H1 (cell line): ENCODE data around the gene ATXN2. TPM values are rescaled to one million over a fixed set of nuclear protein-coding genes. Genes with fewer than 3 reads are reported as not detected.

Experiments
- CTCF ChIA-PET: fragments of 300-600 bp; sonication (Branson Sonifier 250); formaldehyde crosslinking; loops from one replicate; lab custom pipeline; 2021; ENCODE audit not compliant: partially characterized antibody; lab: Charles Lee
- POLR2A ChIA-PET: fragments of 300-600 bp; sonication (Branson Sonifier 250); formaldehyde crosslinking; loops from one replicate; lab custom pipeline; 2021; ENCODE audit warnings: inconsistent platforms; ENCODE audit not compliant: partially characterized antibody; lab: Charles Lee
- DNase-seq, 2 experiments: peaks; one replicate each; pipeline versions ENCODE4 v3.0.0 to v3.0.0-alpha.2; 2010 to 2022; ENCODE audit warnings: low spot score in 2 of 2, low read depth in 1 of 2, mixed read lengths in 1 of 2
- FAIRE-seq: peaks from 2 replicates; lab custom pipeline; 2011; peaks lifted over from hg19 to GRCh38; lab: Jason Lieb, UNC
- H2AFZ ChIP-seq: 2 replicates; pipeline ENCODE4 v1.8.1; 2012; ENCODE audit warnings: low read length, inconsistent platforms
- H2AK5ac ChIP-seq: 2 replicates; pipeline ENCODE4 v1.6.1; 2013; ENCODE audit warnings: low read depth, low read length
- H2BK120ac ChIP-seq: replicated peaks from 2 replicates; pipeline ENCODE3; 2013; ENCODE audit warnings: low read depth, low read length, inconsistent platforms
- H2BK12ac ChIP-seq: 2 replicates; pipeline ENCODE4 v1.6.1; 2013; ENCODE audit warnings: low read depth, low read length
- H2BK15ac ChIP-seq: 2 replicates; pipeline ENCODE4 v1.6.1; 2013; ENCODE audit warnings: low read length
- H2BK20ac ChIP-seq: 2 replicates; pipeline ENCODE4 v1.6.1; 2013; ENCODE audit warnings: low read length
- H2BK5ac ChIP-seq: 2 replicates; pipeline ENCODE4 v1.6.1; 2013; ENCODE audit warnings: low read depth, low read length
- H3K14ac ChIP-seq: 2 replicates; pipeline ENCODE4 v1.6.1; 2013; ENCODE audit warnings: inconsistent platforms; ENCODE audit not compliant: insufficient read length
- H3K18ac ChIP-seq: 2 replicates; pipeline ENCODE4 v1.6.1; 2013; ENCODE audit warnings: low read length; ENCODE audit errors: extremely low read depth
- H3K23ac ChIP-seq: 2 replicates; pipeline ENCODE4 v1.6.1; 2013; ENCODE audit warnings: inconsistent platforms; ENCODE audit not compliant: insufficient read length
- H3K23me2 ChIP-seq: 2 replicates; pipeline ENCODE4 v1.6.1; 2013; ENCODE audit warnings: low read depth, low read length
- H3K27ac ChIP-seq: 2 replicates; pipeline ENCODE4 v1.6.1; 2011; ENCODE audit warnings: low read depth, low read length, inconsistent platforms
- H3K27me3 ChIP-seq, 4 experiments: replicated peaks in 1 of 4; 1 replicate in 1 of 4; 2 replicates in 3 of 4; pipeline versions ENCODE4 v1.6.1 to v1.8.1; 2011 to 2013; ENCODE audit warnings: low read length in 3 of 4, mild to moderate bottlenecking in 3 of 4, inconsistent platforms in 2 of 4, mixed read lengths in 2 of 4, moderate library complexity in 1 of 4; ENCODE audit not compliant: control insufficient read depth in 3 of 4, insufficient read depth in 3 of 4; ENCODE audit errors: extremely low read depth in 1 of 4
- H3K36me3 ChIP-seq, 4 experiments: 2 replicates each; pipeline versions ENCODE4 v1.6.1 to v1.8.1; 2011 to 2013; ENCODE audit warnings: mild to moderate bottlenecking in 4 of 4, low read length in 3 of 4, moderate library complexity in 2 of 4, control low read depth in 1 of 4, inconsistent platforms in 1 of 4; ENCODE audit not compliant: insufficient read depth in 4 of 4, control insufficient read depth in 2 of 4
- H3K4ac ChIP-seq: replicated peaks from 2 replicates; pipeline ENCODE3; 2013; ENCODE audit warnings: low read length, low read depth, mixed read lengths, inconsistent platforms; ENCODE audit not compliant: insufficient read length
- H3K4me1 ChIP-seq, 4 experiments: replicated peaks in 1 of 4; 1 replicate in 1 of 4; 2 replicates in 3 of 4; pipeline versions ENCODE4 v1.6.1 to v1.8.1; 2011 to 2013; ENCODE audit warnings: low read length in 3 of 4, inconsistent platforms in 2 of 4, mixed read lengths in 1 of 4; ENCODE audit not compliant: insufficient read depth in 4 of 4, control insufficient read depth in 3 of 4
- H3K4me2 ChIP-seq, 2 experiments: 2 replicates each; pipeline versions ENCODE4 v1.6.1 to v1.8.1; 2011 to 2013; ENCODE audit warnings: low read depth in 2 of 2, low read length in 2 of 2, control low read depth in 1 of 2, inconsistent platforms in 1 of 2, mild to moderate bottlenecking in 1 of 2; ENCODE audit not compliant: insufficient read depth in 1 of 2
- H3K4me3 ChIP-seq, 4 experiments: fragments of 200-600, 300-600 bp in 1 of 4; sonication (generic), shearing (Covaris generic), sonication (Bioruptor Twin) in 1 of 4; 2 replicates each; pipeline versions ENCODE4 v1.5.1 to v1.8.1; 2011 to 2016; ENCODE audit warnings: low read length in 4 of 4, low read depth in 3 of 4, control low read depth in 2 of 4, inconsistent platforms in 2 of 4, mild to moderate bottlenecking in 2 of 4, mixed read lengths in 1 of 4, moderate library complexity in 1 of 4; ENCODE audit not compliant: insufficient read depth in 2 of 4; ENCODE audit errors: extremely low read depth in 1 of 4
- H3K56ac ChIP-seq: replicated peaks from 2 replicates; pipeline ENCODE3; 2013; ENCODE audit warnings: low read depth, mild to moderate bottlenecking, mixed read lengths, low read length, inconsistent platforms; ENCODE audit not compliant: insufficient read length
- H3K79me1 ChIP-seq: 2 replicates; pipeline ENCODE4 v1.6.1; 2013; ENCODE audit warnings: low read depth, low read length, control low read depth
- H3K79me2 ChIP-seq, 2 experiments: 2 replicates each; pipeline versions ENCODE4 v1.6.1 to v1.8.1; 2012 to 2013; ENCODE audit warnings: low read length in 2 of 2, mild to moderate bottlenecking in 2 of 2, inconsistent platforms in 1 of 2; ENCODE audit not compliant: insufficient read depth in 2 of 2, control insufficient read depth in 1 of 2
- H3K9ac ChIP-seq, 4 experiments: replicated peaks in 1 of 4; 1 replicate in 1 of 4; 2 replicates in 3 of 4; pipeline versions ENCODE4 v1.6.1 to v1.8.1; 2011 to 2013; ENCODE audit warnings: low read depth in 3 of 4, low read length in 3 of 4, control low read depth in 2 of 4, mild to moderate bottlenecking in 2 of 4, moderate library complexity in 2 of 4, inconsistent platforms in 1 of 4; ENCODE audit errors: extremely low read depth in 1 of 4
- H3K9me3 ChIP-seq, 2 experiments: 2 replicates each; pipeline versions ENCODE4 v1.6.1 to v1.8.1; 2012 to 2013; ENCODE audit warnings: mild to moderate bottlenecking in 2 of 2, moderate library complexity in 2 of 2, control low read depth in 1 of 2, inconsistent platforms in 1 of 2, low read depth in 1 of 2, low read length in 1 of 2, mixed read lengths in 1 of 2; ENCODE audit not compliant: insufficient read depth in 2 of 2
- H4K20me1 ChIP-seq, 2 experiments: replicated peaks in 1 of 2; 2 replicates each; pipeline versions ENCODE3 to v1.8.1; 2011 to 2013; ENCODE audit warnings: inconsistent platforms in 2 of 2, low read length in 2 of 2, mild to moderate bottlenecking in 1 of 2; ENCODE audit not compliant: insufficient read depth in 2 of 2, control insufficient read depth in 1 of 2
- H4K5ac ChIP-seq: 2 replicates; pipeline ENCODE4 v1.6.1; 2013; ENCODE audit warnings: low read length, low read depth, mixed read lengths, inconsistent platforms; ENCODE audit not compliant: insufficient read length
- H4K8ac ChIP-seq: 2 replicates; pipeline ENCODE4 v1.8.0; 2013; ENCODE audit warnings: mild to moderate bottlenecking, moderate library complexity, low read length, inconsistent platforms; ENCODE audit not compliant: insufficient read depth; ENCODE audit errors: extremely low read depth
- H4K91ac ChIP-seq: replicated peaks from 2 replicates; pipeline ENCODE3; 2013; ENCODE audit warnings: low read length, mixed read lengths, inconsistent platforms; ENCODE audit not compliant: insufficient read length
- BACH1 ChIP-seq: IDR thresholded peaks from 2 replicates; pipeline ENCODE4 v1.6.1; 2012; ENCODE audit warnings: low read length, improper control_type of control experiment
- CHD2 ChIP-seq: IDR thresholded peaks from 2 replicates; pipeline ENCODE4 v1.6.1; 2012; ENCODE audit warnings: low read length, improper control_type of control experiment
- EGR1 ChIP-seq: IDR thresholded peaks from 2 replicates; pipeline ENCODE4 v1.6.1; 2011; ENCODE audit warnings: low read depth, low read length, borderline replicate concordance
- EP300 ChIP-seq, 2 experiments: IDR thresholded peaks; 1 replicate in 1 of 2; 2 replicates in 1 of 2; pipeline ENCODE4 v1.6.1; 2011 to 2012; ENCODE audit warnings: low read depth in 2 of 2, low read length in 2 of 2, mild to moderate bottlenecking in 2 of 2, borderline replicate concordance in 1 of 2, inconsistent platforms in 1 of 2, moderate library complexity in 1 of 2
- GABPA ChIP-seq: IDR thresholded peaks from 2 replicates; pipeline ENCODE4 v1.6.1; 2011; ENCODE audit warnings: mild to moderate bottlenecking, low read length, moderate library complexity, borderline replicate concordance; ENCODE audit not compliant: insufficient read depth
- HDAC6 ChIP-seq: IDR thresholded peaks from one replicate; pipeline ENCODE4 v1.7.1; 2012; ENCODE audit warnings: low read depth, mild to moderate bottlenecking, inconsistent platforms, low read length, moderate library complexity
- KDM1A ChIP-seq: fragments of 200-600, 300-600 bp; sonication (generic); IDR thresholded peaks from 2 replicates; pipeline ENCODE4 v1.7.1; 2016; ENCODE audit warnings: mild to moderate bottlenecking, low read length, borderline replicate concordance
- NRF1 ChIP-seq: IDR thresholded peaks from 2 replicates; pipeline ENCODE4 v1.6.1; 2011; ENCODE audit warnings: mild to moderate bottlenecking, low read depth, low read length, improper control_type of control experiment
- POLR2AphosphoS5 ChIP-seq: IDR thresholded peaks from 2 replicates; pipeline ENCODE4 v1.6.1; 2011; ENCODE audit warnings: low read depth, low read length
- RAD21 ChIP-seq, 2 experiments: IDR thresholded peaks in 1 of 2; conservative IDR thresholded peaks in 1 of 2; 2 replicates each; pipeline ENCODE4 v1.6.1; 2011; ENCODE audit warnings: low read depth in 2 of 2, low read length in 2 of 2, improper control_type of control experiment in 1 of 2, inconsistent platforms in 1 of 2, mild to moderate bottlenecking in 1 of 2, moderate library complexity in 1 of 2
- RFX5 ChIP-seq: IDR thresholded peaks from 2 replicates; pipeline ENCODE4 v1.6.1; 2011; ENCODE audit warnings: low read depth, low read length, improper control_type of control experiment, borderline replicate concordance
- SUZ12 ChIP-seq: fragments of 200-600 bp; sonication (generic); IDR thresholded peaks from 2 replicates; pipeline ENCODE4 v1.6.1; 2012; ENCODE audit warnings: mild to moderate bottlenecking, inconsistent platforms, low read length, moderate library complexity, mixed read lengths
- WGBS, 2 experiments: shearing (Covaris generic) in 1 of 2; methylation state at CpG; one replicate each; pipeline versions ENCODE4 v1.1.6 to v1.1.7; 2013 to 2015; ENCODE audit warnings: low lambda C conversion rate in 2 of 2, mixed read lengths in 2 of 2, inconsistent platforms in 1 of 2, low coverage in 1 of 2, missing lambda C conversion rate in 1 of 2; ENCODE audit not compliant: insufficient replicate concordance in 2 of 2, insufficient coverage in 1 of 2, insufficient read length in 1 of 2; ENCODE audit errors: extremely low coverage in 1 of 2, missing lambda C conversion rate in 1 of 2; 5-methylcytosine and 5-hydroxymethylcytosine counted together
- polyA plus RNA-seq, 7 experiments: library from polyadenylated mRNA; depleted of rRNA in 3 of 7; stranded (reverse) in 5 of 7; unstranded in 2 of 7; fragments of >200 nt in 5 of 7; fragments of 200-250 nt in 2 of 7; gene quantifications; 1 replicate in 5 of 7; 2 replicates in 1 of 7; 4 replicates in 1 of 7; pipeline versions ENCODE4 v1.2.1 to v1.2.3, GENCODE V29; 2011 to 2013; ENCODE audit warnings: missing spikeins in 2 of 7, mixed read lengths in 2 of 7
- total RNA-seq: library from RNA; stranded (reverse); fragmentation: NEBNext Ultra II Directional; extraction: Animal tissue kit (Norgen Biotek cat#: 25700); gene quantifications from 2 replicates; pipeline ENCODE4 v1.2.1, GENCODE V29; 2021
- TF ChIP-seq, protein P1 (sequence below): IDR thresholded peaks from 2 replicates; pipeline ENCODE4 v1.6.1; 2012; ENCODE audit warnings: low read length, inconsistent platforms

Gene ATXN2
- total and polyA plus RNA-seq, 2 of the 8 experiments (the other 6 are each of a cell fraction or from before 2014, with no cell fraction given): 46.6 to 80.7 TPM

DNA sequence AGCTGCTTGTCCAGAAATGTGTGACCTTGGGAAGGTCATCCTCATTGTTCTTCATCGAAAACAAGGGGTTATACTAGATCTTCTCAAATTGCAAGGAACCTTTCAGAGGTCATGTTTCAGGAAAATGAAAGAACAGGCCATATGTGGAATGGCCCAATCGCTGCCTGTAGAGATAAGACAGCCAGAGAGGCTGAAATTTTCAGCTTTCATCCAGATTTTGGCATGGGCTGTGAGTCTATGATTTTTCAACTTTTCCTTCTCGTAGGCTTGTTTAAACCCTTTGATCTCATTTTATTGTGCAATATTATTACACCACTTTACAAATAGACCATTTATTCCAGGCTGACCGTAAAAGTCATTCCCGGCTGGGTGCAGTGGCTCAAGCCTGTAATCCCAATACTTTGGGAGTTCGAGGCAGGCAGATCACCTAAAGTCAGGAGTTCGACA lies 17.1 kb upstream of the ATXN2 start:
- no peak overlapping the region for H2BK12ac ChIP-seq
- no peak for FAIRE-seq
- POLR2A ChIA-PET: no interaction called here
- TF ChIP-seq EGR1 (no peak), KDM1A (no peak), CHD2 (no peak), EP300 (IDR thresholded peaks at IDR 0.05; ENCODE audit: borderline replicate concordance in 1 of 2, low read depth in 2 of 2, low read length in 2 of 2) (no peak), POLR2AphosphoS5 (no peak), BACH1 (no peak), SUZ12 (no peak), RFX5 (no peak), GABPA (no peak), HDAC6 (no peak), NRF1 (no peak), RAD21 (IDR thresholded peaks at IDR 0.05 in 1 of 2, conservative IDR thresholded peaks at IDR 0.05 in 1 of 2; ENCODE audit: low read depth in 2 of 2, low read length in 2 of 2) (no peak)
- TF ChIP-seq, protein P1, sequence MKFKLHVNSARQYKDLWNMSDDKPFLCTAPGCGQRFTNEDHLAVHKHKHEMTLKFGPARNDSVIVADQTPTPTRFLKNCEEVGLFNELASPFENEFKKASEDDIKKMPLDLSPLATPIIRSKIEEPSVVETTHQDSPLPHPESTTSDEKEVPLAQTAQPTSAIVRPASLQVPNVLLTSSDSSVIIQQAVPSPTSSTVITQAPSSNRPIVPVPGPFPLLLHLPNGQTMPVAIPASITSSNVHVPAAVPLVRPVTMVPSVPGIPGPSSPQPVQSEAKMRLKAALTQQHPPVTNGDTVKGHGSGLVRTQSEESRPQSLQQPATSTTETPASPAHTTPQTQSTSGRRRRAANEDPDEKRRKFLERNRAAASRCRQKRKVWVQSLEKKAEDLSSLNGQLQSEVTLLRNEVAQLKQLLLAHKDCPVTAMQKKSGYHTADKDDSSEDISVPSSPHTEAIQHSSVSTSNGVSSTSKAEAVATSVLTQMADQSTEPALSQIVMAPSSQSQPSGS: no peak

More for the DNA sequence above, 17.1 kb upstream of the ATXN2 start:
- H2BK15ac ChIP-seq: no peak overlapping the region
- H4K8ac ChIP-seq: no peak overlapping the region
- CTCF ChIA-PET: interaction anchor here (0.5 kb wide), 1 partner anchor 14 kb away, joined by 3 read pairs; no protein-coding TSS in a partner anchor
- H2BK120ac ChIP-seq: no peak overlapping the region
- H4K91ac ChIP-seq: no peak overlapping the region
- H3K23ac ChIP-seq: no peak overlapping the region
- no peak overlapping the region for H3K9ac ChIP-seq
- H3K4me3 ChIP-seq: no peak overlapping the region
- no peak overlapping the region for H3K27ac ChIP-seq
- H3K79me2 ChIP-seq: no peaks in the 10 kb centered on the region
- H4K5ac ChIP-seq: no peak overlapping the region
- H3K14ac ChIP-seq: no peak overlapping the region
- no peak overlapping the region for H3K4ac ChIP-seq
- H3K23me2 ChIP-seq: no peaks in the 10 kb centered on the region
- no peak overlapping the region for H2AK5ac ChIP-seq
- WGBS, 2 experiments: 94% methylated on average over 7 of the region's 7 CpGs; no CpG with 5 or more reads in 1 of the 2 experiments
- no peak overlapping the region for H2BK5ac ChIP-seq
- H3K18ac ChIP-seq: no peak overlapping the region
- no peaks in the 10 kb centered on the region for H3K4me1 ChIP-seq
- no peaks in the 10 kb centered on the region for H3K36me3 ChIP-seq
- H3K56ac ChIP-seq: no peak overlapping the region
- H4K20me1 ChIP-seq: no peaks in the 10 kb centered on the region
- H3K79me1 ChIP-seq: no peaks in the 10 kb centered on the region
- H2AFZ ChIP-seq: no peak overlapping the region
- no peak overlapping the region for H3K4me2 ChIP-seq
- H3K9me3 ChIP-seq: no peaks in the 10 kb centered on the region
- no peaks in the 10 kb centered on the region for H3K27me3 ChIP-seq
- no peak for DNase-seq
- H2BK20ac ChIP-seq: no peak overlapping the region
